HK-2 (cell line): Measurements from ENCODE around the gene MYO1D.
"Not testable (repeated sequence)": the region's sequence is repeated elsewhere in the genome, so short reads cannot be mapped to it uniquely, and the experiment has no call there.

ENCODE experiments used
- DNase-seq: peaks from one replicate; pipeline ENCODE4 v3.0.0-alpha.2; 2018; ENCODE audit not compliant: unreplicated experiment

The MYO1D gene

DNA sequence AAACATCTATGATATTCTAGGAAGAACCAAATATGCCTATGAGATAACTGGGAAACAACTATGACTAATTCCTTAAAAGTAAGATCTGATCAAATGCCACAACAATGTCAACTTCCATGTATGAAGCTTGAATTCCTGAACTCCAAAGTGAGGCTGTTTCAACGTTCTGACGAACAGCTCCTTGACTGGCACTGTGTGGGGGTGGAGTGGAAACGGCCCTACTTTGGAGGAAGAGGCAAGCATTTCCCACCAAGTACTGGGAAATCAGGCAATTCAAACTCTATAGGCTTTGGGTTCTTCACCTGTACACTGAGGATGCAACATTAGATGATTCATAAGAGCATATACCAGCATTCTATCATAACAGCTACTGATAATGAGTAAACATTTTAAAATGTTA is 203.0 kb downstream of the MYO1D start:
- no peak for DNase-seq

- no peak for DNase-seq
Measured at GRCh38 chr17:32672711-32673110, 204.2 kb downstream of the MYO1D start.

DNA sequence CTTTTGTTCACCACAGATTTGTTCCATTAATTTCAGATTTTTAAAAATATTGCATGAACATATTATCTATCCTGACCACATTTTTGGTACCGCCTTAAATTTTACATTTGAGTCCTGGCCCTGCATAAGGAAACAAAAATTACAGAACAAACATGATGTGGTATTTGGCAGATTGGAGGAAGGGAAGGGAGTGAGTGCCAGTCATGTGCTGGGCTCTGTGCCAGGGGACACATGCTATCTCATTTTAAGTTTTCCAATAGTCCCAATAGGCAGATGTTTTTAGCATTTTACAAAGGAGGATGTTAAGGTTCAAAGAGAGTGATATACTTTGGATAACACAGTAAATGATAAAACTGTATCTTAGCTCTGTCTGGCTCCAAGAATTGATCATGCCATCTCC is 205.0 kb downstream of the MYO1D start:
- no peak for DNase-seq

GRCh38 chr17:32664936-32665583 is 211.9 kb downstream of the MYO1D start:
- DNase-seq: no peak

GRCh38 chr17:32660496-32660985 is 216.4 kb downstream of the MYO1D start:
- DNase-seq: no peak

GRCh38 chr17:32659419-32659842 is 217.5 kb downstream of the MYO1D start:
- peak; percentile 64 for DNase-seq

DNA sequence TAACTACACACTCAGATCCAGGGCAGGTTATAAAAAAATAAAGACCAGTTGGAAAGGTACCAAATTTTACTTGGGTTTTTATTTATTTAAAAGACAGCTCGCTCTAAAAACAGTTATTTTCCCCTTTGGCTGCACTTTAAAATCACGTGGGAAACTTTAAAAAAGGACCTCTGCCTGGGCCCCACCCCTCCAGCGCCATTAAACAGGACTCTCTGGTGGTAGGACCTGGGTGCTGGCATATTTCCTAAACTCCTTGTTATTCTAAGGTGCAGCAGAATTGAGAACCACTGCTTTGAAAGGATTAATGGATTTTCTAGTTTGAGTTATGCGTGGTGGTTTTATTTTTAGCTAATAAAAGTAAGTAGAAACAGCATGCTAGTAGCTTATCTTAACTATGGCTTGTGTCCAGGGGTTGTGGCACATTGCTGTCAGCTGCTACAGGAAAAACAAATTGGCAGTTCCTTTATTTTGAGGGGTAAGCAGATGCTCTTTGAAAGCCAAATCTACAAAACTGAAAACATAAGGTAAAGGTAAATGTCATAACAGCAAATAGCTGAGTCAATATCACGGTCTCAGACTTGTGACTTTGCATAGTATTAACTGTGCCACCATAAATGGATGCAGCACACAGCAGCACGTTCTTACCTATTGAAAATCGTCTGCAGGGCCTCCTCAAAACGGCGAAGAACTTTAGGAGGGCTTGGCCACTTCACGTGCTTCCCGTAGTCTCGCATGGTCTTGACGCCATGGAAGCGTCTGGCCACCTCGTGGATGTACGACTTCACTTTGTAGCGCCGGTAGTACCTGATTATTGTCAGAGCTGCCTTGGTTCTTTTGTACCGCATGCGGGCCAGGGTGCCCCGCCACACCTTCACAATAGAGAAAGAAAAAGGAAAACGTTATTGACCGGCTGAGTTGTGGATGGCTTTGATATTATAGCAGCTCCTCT is 218.2 kb downstream of the MYO1D start:
- DNase-seq: no peak

DNA sequence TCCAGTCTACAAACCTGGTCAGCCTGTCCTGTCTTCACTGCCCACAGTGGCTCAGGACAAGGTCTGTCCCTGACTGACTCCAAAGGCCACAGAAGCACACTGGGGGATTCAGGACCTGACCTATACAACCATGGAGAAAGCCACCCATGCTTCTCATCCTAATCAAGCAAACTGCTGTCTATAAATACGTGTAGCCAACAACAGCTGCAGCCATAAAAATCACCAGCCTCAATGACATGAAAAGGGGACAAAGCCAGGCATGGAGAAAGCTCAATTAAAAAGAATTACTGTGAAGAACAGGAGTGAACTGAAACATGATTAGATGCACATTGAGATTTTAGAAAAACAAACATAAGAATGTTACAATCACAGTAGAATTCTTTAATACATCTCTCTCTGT is 220.0 kb downstream of the MYO1D start:
- DNase-seq: no peak

- DNase-seq: no peak
Measured at GRCh38 chr17:32654324-32654723, 222.6 kb downstream of the MYO1D start.

GRCh38 chr17:32651084-32651483 is 225.8 kb downstream of the MYO1D start:
- DNase-seq: no peak

- no peak for DNase-seq
Measured at GRCh38 chr17:32648450-32648849, 228.5 kb downstream of the MYO1D start.

- no peak for DNase-seq
Measured at GRCh38 chr17:32646941-32647340, 230.0 kb downstream of the MYO1D start.

- DNase-seq: not testable (repeated sequence)
Measured at GRCh38 chr17:32641514-32641913, 235.4 kb downstream of the MYO1D start.

DNA sequence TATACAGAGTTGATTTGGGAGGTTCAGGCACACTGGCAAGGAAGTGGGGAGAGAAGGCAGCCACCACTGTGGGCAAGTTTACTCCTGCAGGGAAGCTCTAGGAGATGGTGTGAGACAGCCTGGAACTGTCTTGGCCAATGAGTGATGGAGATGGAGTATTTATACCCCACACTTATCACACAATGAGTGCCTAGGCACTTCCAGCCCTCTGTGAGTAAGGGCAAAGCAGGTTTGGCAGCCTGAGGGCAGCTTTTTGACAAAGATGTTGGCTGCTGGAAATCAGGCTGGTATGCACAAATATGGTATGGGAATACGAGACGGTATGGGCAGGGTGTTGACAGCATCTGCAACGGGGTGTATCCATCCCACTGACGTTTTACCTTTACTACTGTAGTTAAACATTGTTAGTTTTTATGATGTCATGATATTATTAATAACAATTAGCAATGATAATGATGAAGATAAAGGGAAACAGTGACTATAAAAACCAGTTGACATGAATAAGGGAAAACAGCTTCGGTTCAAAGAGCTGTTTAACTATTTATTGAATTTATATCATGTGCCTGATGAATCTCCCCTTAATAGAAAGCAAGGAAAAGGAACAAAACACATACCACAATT is 240.2 kb downstream of the MYO1D start:
- no peak for DNase-seq

GRCh38 chr17:32634167-32634566 is 242.8 kb downstream of the MYO1D start:
- DNase-seq: no peak

DNA sequence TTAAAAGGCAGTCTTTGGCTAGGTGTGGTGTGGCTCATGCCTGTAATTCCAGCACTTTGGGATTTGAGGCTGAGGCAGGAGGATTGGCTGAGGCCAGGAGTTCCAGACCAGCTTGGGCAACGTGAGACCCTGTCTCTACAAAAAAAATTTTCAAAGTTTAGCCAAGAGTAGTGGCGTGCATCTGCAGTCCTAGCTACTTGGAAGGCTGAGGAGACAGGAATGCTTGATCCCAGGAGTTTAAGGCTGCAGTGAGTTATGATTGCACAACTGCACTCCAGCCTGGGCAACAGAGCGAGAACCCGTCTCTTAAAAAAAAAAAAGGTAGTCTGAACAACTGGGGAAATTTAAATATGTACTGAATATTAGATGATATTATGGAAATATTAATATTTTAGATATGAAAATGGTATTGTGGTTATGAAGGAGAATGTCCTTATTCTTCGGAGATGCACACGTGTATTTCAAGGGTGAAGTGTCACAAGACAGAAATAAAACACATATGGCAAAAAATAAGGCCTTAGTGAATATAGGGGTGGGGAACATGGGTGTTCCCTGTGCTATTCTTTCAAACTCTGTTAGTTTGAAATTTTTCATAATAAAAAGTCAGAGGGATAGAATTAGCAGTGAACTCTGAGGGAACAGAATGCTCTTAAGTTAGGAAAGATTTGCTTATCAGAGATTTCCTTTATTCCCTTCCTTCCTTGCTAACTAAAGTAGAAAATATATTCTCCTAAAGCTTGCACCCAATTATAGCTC is 245.4 kb downstream of the MYO1D start:
- no peak for DNase-seq

DNA sequence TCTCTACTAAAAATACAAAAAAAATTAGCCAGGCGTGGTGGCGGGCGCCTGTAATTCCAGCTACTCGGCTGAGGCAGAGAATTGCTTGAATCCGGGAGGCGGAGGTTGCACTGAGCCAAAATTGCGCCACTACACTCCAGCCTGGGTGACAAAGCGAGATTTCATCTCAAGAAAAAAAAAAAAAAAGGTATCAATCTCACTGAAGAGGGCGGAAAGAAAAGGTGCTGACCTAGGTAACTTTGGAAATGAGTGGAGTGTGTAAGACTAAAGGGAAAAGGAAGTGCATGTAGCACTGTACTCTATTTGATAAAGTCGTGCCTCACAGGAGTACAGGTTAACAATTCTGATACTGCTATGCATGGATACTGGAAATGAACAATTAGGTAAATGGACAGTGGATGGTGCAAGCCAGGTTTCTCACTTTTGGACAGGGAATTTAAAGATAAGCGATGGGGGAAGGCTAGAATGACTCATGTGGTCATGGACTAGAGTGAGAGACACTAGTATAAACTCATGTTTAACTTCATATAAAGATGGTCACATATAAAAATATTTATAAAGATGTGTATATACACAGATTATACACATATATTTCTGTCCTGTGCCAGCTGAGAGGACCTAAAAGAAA is 247.2 kb downstream of the MYO1D start:
- DNase-seq: no peak

GRCh38 chr17:32628271-32629044 is 248.5 kb downstream of the MYO1D start:
- DNase-seq: no peak

GRCh38 chr17:32627239-32627996 is 249.5 kb downstream of the MYO1D start:
- no peak for DNase-seq

- DNase-seq: no peak
Measured at GRCh38 chr17:32626379-32626791, 250.5 kb downstream of the MYO1D start.
